GM23338 (cell line): ENCODE measurements around the gene TMEM117.

ENCODE experiments used
- CREB1 ChIP-seq: fragments of 250-450 bp; sonication (Bioruptor Pico); IDR thresholded peaks from 2 replicates; pipeline ENCODE4 v1.5.0; 2020; ENCODE audit warnings: low read depth, mild to moderate bottlenecking, moderate library complexity
- CTCF ChIP-seq, 2 experiments: fragments of 200-600 bp in 1 of 2; sonication (generic) in 1 of 2; conservative IDR thresholded peaks; 2 replicates each; pipeline versions ENCODE4 v1.5.1 to v1.6.1; 2016 to 2017; ENCODE audit warnings: antibody characterized with exemption in 2 of 2, low read depth in 2 of 2, mild to moderate bottlenecking in 2 of 2, moderate library complexity in 1 of 2
- ETS1 ChIP-seq: IDR thresholded peaks from 2 replicates; pipeline ENCODE4 v1.6.1; 2016; ENCODE audit warnings: antibody characterized with exemption
- EZH2 ChIP-seq: fragments of 200-600 bp; sonication (generic); IDR thresholded peaks from one replicate; pipeline ENCODE4 v1.8.0; 2017; ENCODE audit warnings: antibody characterized with exemption, mild to moderate bottlenecking, low read depth; ENCODE audit not compliant: unreplicated experiment
- EZH2phosphoT487 ChIP-seq: fragments of 200-600 bp; sonication (generic); IDR thresholded peaks from one replicate; pipeline ENCODE4 v1.8.1; 2018; ENCODE audit warnings: antibody characterized with exemption; ENCODE audit not compliant: unreplicated experiment
- JUNB ChIP-seq: IDR thresholded peaks from one replicate; pipeline ENCODE4 v1.6.1; 2016; ENCODE audit warnings: antibody characterized with exemption; ENCODE audit not compliant: unreplicated experiment
- NANOG ChIP-seq: IDR thresholded peaks from 2 replicates; pipeline ENCODE4 v1.6.1; 2016; ENCODE audit warnings: antibody characterized with exemption, borderline replicate concordance
- POLR2AphosphoS5 ChIP-seq: IDR thresholded peaks from 2 replicates; pipeline ENCODE4 v1.6.1; 2016; ENCODE audit warnings: antibody characterized with exemption, low read depth
- REST ChIP-seq: IDR thresholded peaks from one replicate; pipeline ENCODE4 v1.6.1; 2018; ENCODE audit warnings: antibody characterized with exemption; ENCODE audit not compliant: unreplicated experiment
- STAT1 ChIP-seq: IDR thresholded peaks from one replicate; pipeline ENCODE4 v1.6.1; 2016; ENCODE audit warnings: antibody characterized with exemption; ENCODE audit not compliant: unreplicated experiment
- ZNF114 ChIP-seq: fragments of 250-450 bp; sonication (Bioruptor Pico); IDR thresholded peaks from 2 replicates; pipeline ENCODE4 v1.5.0; 2020; ENCODE audit warnings: mild to moderate bottlenecking, moderate library complexity
- ZNF331 ChIP-seq: fragments of 250-450 bp; sonication (Bioruptor Pico); IDR thresholded peaks from 2 replicates; pipeline ENCODE4 v1.5.0; 2020; ENCODE audit warnings: low read depth, mild to moderate bottlenecking, moderate library complexity
- TF ChIP-seq, protein P1 (sequence below): fragments of 250-450 bp; sonication (Bioruptor Pico); IDR thresholded peaks from 2 replicates; pipeline ENCODE4 v1.5.0; 2020; ENCODE audit warnings: mild to moderate bottlenecking, moderate library complexity

GRCh38 chr12:43981726-43982125 lies 145.8 kb downstream of the TMEM117 start:
- TF ChIP-seq ETS1 (no peak), REST (no peak), CTCF (conservative IDR thresholded peaks at IDR 0.05; ENCODE audit: low read depth in 2 of 2) (no peak), EZH2 (no peak), POLR2AphosphoS5 (no peak), EZH2phosphoT487 (no peak), STAT1 (no peak), JUNB (no peak), CREB1 (CRISPR knock-in tag) (no peak), NANOG (no peak), ZNF114 (no peak), ZNF331 (CRISPR knock-in tag) (no peak)
- TF ChIP-seq, protein P1, sequence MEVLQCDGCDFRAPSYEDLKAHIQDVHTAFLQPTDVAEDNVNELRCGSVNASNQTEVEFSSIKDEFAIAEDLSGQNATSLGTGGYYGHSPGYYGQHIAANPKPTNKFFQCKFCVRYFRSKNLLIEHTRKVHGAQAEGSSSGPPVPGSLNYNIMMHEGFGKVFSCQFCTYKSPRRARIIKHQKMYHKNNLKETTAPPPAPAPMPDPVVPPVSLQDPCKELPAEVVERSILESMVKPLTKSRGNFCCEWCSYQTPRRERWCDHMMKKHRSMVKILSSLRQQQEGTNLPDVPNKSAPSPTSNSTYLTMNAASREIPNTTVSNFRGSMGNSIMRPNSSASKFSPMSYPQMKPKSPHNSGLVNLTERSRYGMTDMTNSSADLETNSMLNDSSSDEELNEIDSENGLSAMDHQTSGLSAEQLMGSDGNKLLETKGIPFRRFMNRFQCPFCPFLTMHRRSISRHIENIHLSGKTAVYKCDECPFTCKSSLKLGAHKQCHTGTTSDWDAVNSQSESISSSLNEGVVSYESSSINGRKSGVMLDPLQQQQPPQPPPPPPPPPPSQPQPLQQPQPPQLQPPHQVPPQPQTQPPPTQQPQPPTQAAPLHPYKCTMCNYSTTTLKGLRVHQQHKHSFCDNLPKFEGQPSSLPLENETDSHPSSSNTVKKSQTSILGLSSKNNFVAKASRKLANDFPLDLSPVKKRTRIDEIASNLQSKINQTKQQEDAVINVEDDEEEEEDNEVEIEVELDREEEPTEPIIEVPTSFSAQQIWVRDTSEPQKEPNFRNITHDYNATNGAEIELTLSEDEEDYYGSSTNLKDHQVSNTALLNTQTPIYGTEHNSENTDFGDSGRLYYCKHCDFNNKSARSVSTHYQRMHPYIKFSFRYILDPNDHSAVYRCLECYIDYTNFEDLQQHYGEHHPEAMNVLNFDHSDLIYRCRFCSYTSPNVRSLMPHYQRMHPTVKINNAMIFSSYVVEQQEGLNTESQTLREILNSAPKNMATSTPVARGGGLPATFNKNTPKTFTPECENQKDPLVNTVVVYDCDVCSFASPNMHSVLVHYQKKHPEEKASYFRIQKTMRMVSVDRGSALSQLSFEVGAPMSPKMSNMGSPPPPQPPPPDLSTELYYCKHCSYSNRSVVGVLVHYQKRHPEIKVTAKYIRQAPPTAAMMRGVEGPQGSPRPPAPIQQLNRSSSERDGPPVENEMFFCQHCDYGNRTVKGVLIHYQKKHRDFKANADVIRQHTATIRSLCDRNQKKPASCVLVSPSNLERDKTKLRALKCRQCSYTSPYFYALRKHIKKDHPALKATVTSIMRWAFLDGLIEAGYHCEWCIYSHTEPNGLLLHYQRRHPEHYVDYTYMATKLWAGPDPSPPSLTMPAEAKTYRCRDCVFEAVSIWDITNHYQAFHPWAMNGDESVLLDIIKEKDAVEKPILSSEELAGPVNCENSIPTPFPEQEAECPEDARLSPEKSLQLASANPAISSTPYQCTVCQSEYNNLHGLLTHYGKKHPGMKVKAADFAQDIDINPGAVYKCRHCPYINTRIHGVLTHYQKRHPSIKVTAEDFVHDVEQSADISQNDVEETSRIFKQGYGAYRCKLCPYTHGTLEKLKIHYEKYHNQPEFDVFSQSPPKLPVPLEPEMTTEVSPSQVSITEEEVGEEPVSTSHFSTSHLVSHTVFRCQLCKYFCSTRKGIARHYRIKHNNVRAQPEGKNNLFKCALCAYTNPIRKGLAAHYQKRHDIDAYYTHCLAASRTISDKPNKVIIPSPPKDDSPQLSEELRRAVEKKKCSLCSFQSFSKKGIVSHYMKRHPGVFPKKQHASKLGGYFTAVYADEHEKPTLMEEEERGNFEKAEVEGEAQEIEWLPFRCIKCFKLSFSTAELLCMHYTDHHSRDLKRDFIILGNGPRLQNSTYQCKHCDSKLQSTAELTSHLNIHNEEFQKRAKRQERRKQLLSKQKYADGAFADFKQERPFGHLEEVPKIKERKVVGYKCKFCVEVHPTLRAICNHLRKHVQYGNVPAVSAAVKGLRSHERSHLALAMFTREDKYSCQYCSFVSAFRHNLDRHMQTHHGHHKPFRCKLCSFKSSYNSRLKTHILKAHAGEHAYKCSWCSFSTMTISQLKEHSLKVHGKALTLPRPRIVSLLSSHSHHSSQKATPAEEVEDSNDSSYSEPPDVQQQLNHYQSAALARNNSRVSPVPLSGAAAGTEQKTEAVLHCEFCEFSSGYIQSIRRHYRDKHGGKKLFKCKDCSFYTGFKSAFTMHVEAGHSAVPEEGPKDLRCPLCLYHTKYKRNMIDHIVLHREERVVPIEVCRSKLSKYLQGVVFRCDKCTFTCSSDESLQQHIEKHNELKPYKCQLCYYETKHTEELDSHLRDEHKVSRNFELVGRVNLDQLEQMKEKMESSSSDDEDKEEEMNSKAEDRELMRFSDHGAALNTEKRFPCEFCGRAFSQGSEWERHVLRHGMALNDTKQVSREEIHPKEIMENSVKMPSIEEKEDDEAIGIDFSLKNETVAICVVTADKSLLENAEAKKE (CRISPR knock-in tag) = no peak
